GM12875 (cell line): ENCODE measurements around the gene TEX12.
"Not testable (repeated sequence)": the region's sequence is repeated elsewhere in the genome, so short reads cannot be mapped to it uniquely, and the experiment has no call there.

Experiments
- H3K4me3 ChIP-seq: one replicate; pipeline ENCODE4 v1.5.1; 2011; ENCODE audit warnings: low read depth, low read length, control low read depth
- CTCF ChIP-seq: IDR thresholded peaks from 2 replicates; pipeline ENCODE4 v1.5.1; 2011; ENCODE audit warnings: low read depth, mild to moderate bottlenecking, control low read depth, inconsistent platforms, low read length, moderate library complexity, borderline replicate concordance; ENCODE audit not compliant: insufficient read depth

Gene TEX12

GRCh38 chr11:112195951-112196351 lies 28.8 kb downstream of the TEX12 start:
- no peak for TF ChIP-seq CTCF

GRCh38 chr11:112196519-112197087 lies 29.4 kb downstream of the TEX12 start:
- no peak for TF ChIP-seq CTCF
- no peak overlapping the region for H3K4me3 ChIP-seq

More at GRCh38 chr11:112195951-112196351, 28.8 kb downstream of the TEX12 start:
- no peak overlapping the region for H3K4me3 ChIP-seq

GRCh38 chr11:112199101-112199500 lies 31.9 kb downstream of the TEX12 start:
- not testable (repeated sequence) for H3K4me3 ChIP-seq

GRCh38 chr11:112200252-112200651 lies 33.1 kb downstream of the TEX12 start:
- no peak for TF ChIP-seq CTCF
- no peak overlapping the region for H3K4me3 ChIP-seq

- TF ChIP-seq CTCF, result no peak
- no peak overlapping the region for H3K4me3 ChIP-seq
These were observed 38.9 kb downstream of the TEX12 start for GRCh38 chr11:112206071-112206470.

GRCh38 chr11:112210890-112211289 lies 43.7 kb downstream of the TEX12 start:
- no peak for TF ChIP-seq CTCF
- H3K4me3 ChIP-seq, result no peak overlapping the region

- H3K4me3 ChIP-seq, result no peak overlapping the region
- TF ChIP-seq CTCF, result no peak
These were observed 44.4 kb downstream of the TEX12 start for GRCh38 chr11:112211536-112211935.

GRCh38 chr11:112212290-112212689 lies 45.1 kb downstream of the TEX12 start:
- TF ChIP-seq CTCF, result no peak

More at GRCh38 chr11:112212290-112212689, 45.1 kb downstream of the TEX12 start:
- no peak overlapping the region for H3K4me3 ChIP-seq
